IMR-90 (cell line): ENCODE data around the gene TMEM9B. TPM values are rescaled to one million over a fixed set of nuclear protein-coding genes. Genes with fewer than 3 reads are reported as not detected.
A peak's percentile ranks its signal among the peaks of the same experiment; 100 is the strongest.

Experiments
- ATAC-seq: fragments of 200-7000 bp; cut with Tn5 transposase; 2 replicates; pipeline ENCODE4 v1.9.1; 2020; ENCODE audit warnings: low read depth, mild to moderate bottlenecking, moderate library complexity
- BruUV-seq: library from RNA; stranded (reverse); fragments of 400-500 nt; replicated peaks from 2 replicates; lab custom pipeline; 2021; lab: Mats Ljungman, UMichigan
- CTCF ChIA-PET: fragments of 300-600 bp; formaldehyde crosslinking; extraction: SDS; loops from one replicate; lab custom pipeline; 2021; ENCODE audit warnings: antibody characterized with exemption; lab: Yijun Ruan, JAX
- POLR2A ChIA-PET: fragments of 300-600 bp; sonication (Branson Sonifier 250); formaldehyde crosslinking; loops from one replicate; lab custom pipeline; 2022; ENCODE audit warnings: antibody characterized with exemption; ENCODE audit not compliant: unreplicated experiment; lab: Charles Lee
- DNase-seq: peaks from one replicate; pipeline ENCODE4 v3.0.0; 2013
- H2AFZ ChIP-seq: replicated peaks from 2 replicates; pipeline ENCODE3; 2013; ENCODE audit warnings: low read length, mild to moderate bottlenecking; ENCODE audit not compliant: poor library complexity
- H2AK5ac ChIP-seq: 2 replicates; pipeline ENCODE4 v1.6.1; 2013; ENCODE audit warnings: low read depth, low read length, inconsistent platforms
- H2AK9ac ChIP-seq: replicated peaks from 2 replicates; pipeline ENCODE3; 2013; ENCODE audit warnings: mild to moderate bottlenecking, low read depth, low read length, moderate library complexity; ENCODE audit not compliant: poor library complexity
- H2BK120ac ChIP-seq: 2 replicates; pipeline ENCODE4 v1.6.1; 2013; ENCODE audit warnings: low read depth, low read length, inconsistent platforms
- H2BK15ac ChIP-seq: 3 replicates; pipeline ENCODE4 v1.6.1; 2013; ENCODE audit warnings: low read depth, low read length, inconsistent platforms
- H2BK20ac ChIP-seq: 2 replicates; pipeline ENCODE4 v1.6.1; 2013; ENCODE audit warnings: low read depth, mild to moderate bottlenecking, inconsistent platforms, low read length, moderate library complexity
- H2BK5ac ChIP-seq: 2 replicates; pipeline ENCODE4 v1.6.1; 2013; ENCODE audit warnings: mild to moderate bottlenecking, low read depth, low read length, inconsistent platforms; ENCODE audit not compliant: poor library complexity, severe bottlenecking
- H3K14ac ChIP-seq: replicated peaks from 2 replicates; pipeline ENCODE4 v1.6.1; 2013; ENCODE audit warnings: low read depth, low read length, inconsistent platforms
- H3K18ac ChIP-seq: 2 replicates; pipeline ENCODE4 v1.6.1; 2013; ENCODE audit warnings: low read depth, low read length, control low read depth
- H3K23ac ChIP-seq: 2 replicates; pipeline ENCODE4 v1.6.1; 2013; ENCODE audit warnings: low read depth, low read length, inconsistent platforms
- H3K27ac ChIP-seq: 2 replicates; pipeline ENCODE4 v1.5.1; 2013; ENCODE audit warnings: mild to moderate bottlenecking, control low read depth, low read length; ENCODE audit not compliant: insufficient read depth
- H3K27me3 ChIP-seq: 2 replicates; pipeline ENCODE4 v1.6.1; 2013; ENCODE audit warnings: low read length; ENCODE audit not compliant: control insufficient read depth, insufficient read depth
- H3K36me3 ChIP-seq: 2 replicates; pipeline ENCODE4 v1.6.1; 2013; ENCODE audit warnings: low read length, mixed read lengths; ENCODE audit not compliant: control insufficient read depth, insufficient read depth
- H3K4ac ChIP-seq: 2 replicates; pipeline ENCODE4 v1.6.1; 2013; ENCODE audit warnings: low read depth, low read length, inconsistent platforms
- H3K4me1 ChIP-seq: 2 replicates; pipeline ENCODE4 v1.6.1; 2013; ENCODE audit warnings: low read length, mixed read lengths; ENCODE audit not compliant: control insufficient read depth, insufficient read depth
- H3K4me2 ChIP-seq: 2 replicates; pipeline ENCODE4 v1.6.1; 2013; ENCODE audit warnings: low read depth, mild to moderate bottlenecking, control low read depth, low read length, moderate library complexity
- H3K4me3 ChIP-seq: 2 replicates; pipeline ENCODE4 v1.5.1; 2013; ENCODE audit warnings: low read depth, mild to moderate bottlenecking, control low read depth, low read length, moderate library complexity; ENCODE audit not compliant: insufficient read depth
- H3K56ac ChIP-seq: 2 replicates; pipeline ENCODE4 v1.6.1; 2013; ENCODE audit warnings: low read length, inconsistent platforms; ENCODE audit not compliant: insufficient read depth; ENCODE audit errors: extremely low read depth
- H3K79me1 ChIP-seq, 2 experiments: 2 replicates each; pipeline ENCODE4 v1.6.1; 2013; ENCODE audit warnings: low read length in 2 of 2, inconsistent platforms in 1 of 2, low read depth in 1 of 2
- H3K9ac ChIP-seq: 2 replicates; pipeline ENCODE4 v1.6.1; 2013; ENCODE audit warnings: low read depth, low read length, control low read depth
- H3K9me1 ChIP-seq: 2 replicates; pipeline ENCODE4 v1.6.1; 2013; ENCODE audit warnings: low read length, inconsistent platforms; ENCODE audit not compliant: insufficient read depth
- H3K9me3 ChIP-seq: 2 replicates; pipeline ENCODE4 v1.6.1; 2013; ENCODE audit warnings: low read length; ENCODE audit not compliant: control insufficient read depth, insufficient read depth
- H4K20me1 ChIP-seq: 2 replicates; pipeline ENCODE4 v1.6.1; 2013; ENCODE audit warnings: low read length, inconsistent platforms; ENCODE audit not compliant: insufficient read depth
- H4K5ac ChIP-seq: 2 replicates; pipeline ENCODE4 v1.6.1; 2013; ENCODE audit warnings: mild to moderate bottlenecking, low read depth, low read length, control low read depth
- H4K8ac ChIP-seq, 2 experiments: 2 replicates each; pipeline ENCODE4 v1.6.1; 2013; ENCODE audit warnings: low read depth in 2 of 2, low read length in 2 of 2, control low read depth in 1 of 2, inconsistent platforms in 1 of 2
- H4K91ac ChIP-seq: 2 replicates; pipeline ENCODE4 v1.6.1; 2013; ENCODE audit warnings: low read depth, low read length, inconsistent platforms; ENCODE audit not compliant: insufficient read depth
- CEBPB ChIP-seq: IDR thresholded peaks from 2 replicates; pipeline ENCODE4 v1.6.1; 2012; ENCODE audit warnings: low read depth, low read length, improper control_type of control experiment
- ELK1 ChIP-seq: fragments of 150-350 bp; IDR thresholded peaks from 2 replicates; pipeline ENCODE4 v1.6.1; 2016; ENCODE audit warnings: low read depth, mild to moderate bottlenecking, low read length, moderate library complexity, borderline replicate concordance
- MAZ ChIP-seq: IDR thresholded peaks from 2 replicates; pipeline ENCODE4 v1.6.1; 2012; ENCODE audit warnings: low read depth, mild to moderate bottlenecking, low read length, improper control_type of control experiment, moderate library complexity, borderline replicate concordance
- MXI1 ChIP-seq: IDR thresholded peaks from 2 replicates; pipeline ENCODE4 v1.6.1; 2012; ENCODE audit warnings: low read depth, mild to moderate bottlenecking, low read length, moderate library complexity, borderline replicate concordance
- RAD21 ChIP-seq: IDR thresholded peaks from 2 replicates; pipeline ENCODE4 v1.6.1; 2012; ENCODE audit warnings: low read length, improper control_type of control experiment
- RCOR1 ChIP-seq: IDR thresholded peaks from 2 replicates; pipeline ENCODE4 v1.6.1; 2012; ENCODE audit warnings: mild to moderate bottlenecking, low read length, improper control_type of control experiment; ENCODE audit not compliant: insufficient replicate concordance
- RFX5 ChIP-seq: IDR thresholded peaks from 2 replicates; pipeline ENCODE4 v1.8.0; 2012; ENCODE audit warnings: low read depth, mild to moderate bottlenecking, low read length, moderate library complexity
- SMC3 ChIP-seq: fragments of 150-350 bp; IDR thresholded peaks from 2 replicates; pipeline ENCODE4 v1.6.1; 2016; ENCODE audit warnings: low read depth, mild to moderate bottlenecking, antibody characterized with exemption, low read length, moderate library complexity
- USF2 ChIP-seq: fragments of 150-350 bp; IDR thresholded peaks from 2 replicates; pipeline ENCODE4 v1.6.1; 2017; ENCODE audit warnings: mild to moderate bottlenecking, antibody characterized with exemption, low read length, low read depth
- WGBS, 2 experiments: methylation state at CpG; one replicate each; pipeline versions ENCODE4 v1.1.5 to v1.1.7; 2013; ENCODE audit warnings: missing lambda C conversion rate in 2 of 2; ENCODE audit not compliant: insufficient read length in 1 of 2; ENCODE audit errors: extremely low coverage in 2 of 2; 5-methylcytosine and 5-hydroxymethylcytosine counted together
- dilution Hi-C: fragments of 300-500 bp; cut with HindIII; formaldehyde crosslinking; loops from one replicate; pipeline ENCODE4 v1.14.3; 2018; ENCODE audit warnings: low sequenced_read_pairs; ENCODE audit not compliant: unreplicated experiment
- in situ Hi-C: fragments of 300-500 bp; cut with MboI; formaldehyde crosslinking; loops from 3 replicates; pipeline ENCODE4 v1.14.3; 2019; ENCODE audit warnings: low sequenced_read_pairs, inconsistent platforms, mixed read lengths
- intact Hi-C: fragments of 100-400 bp; cut with micrococcal nuclease; formaldehyde crosslinking; loops from 2 replicates; pipeline ENCODE4 v1.10.0; 2022
- polyA plus RNA-seq, 3 experiments: library from polyadenylated mRNA; depleted of rRNA; stranded (reverse); fragments of >200 nt; gene quantifications; 2 replicates each; pipeline ENCODE4 v1.2.3, GENCODE V29; 2012; ENCODE audit warnings: low replicate concordance in 1 of 3
- total RNA-seq: library from RNA; depleted of rRNA; stranded (reverse); fragments of >200 nt; gene quantifications from 2 replicates; pipeline ENCODE4 v1.2.3, GENCODE V29; 2012
- TF ChIP-seq, protein P1 (sequence below): conservative IDR thresholded peaks from 2 replicates; pipeline ENCODE4 v1.5.1; 2012; ENCODE audit warnings: mild to moderate bottlenecking, low read depth, low read length, improper control_type of control experiment

TMEM9B gene
- total and polyA plus RNA-seq, 2 of the 4 experiments (the other 2 are of a cell fraction) = 24.6 to 25.6 TPM

- TF ChIP-seq USF2 (no peak), MXI1 (no peak), RCOR1 (no peak), RFX5 (no peak)
These were observed 35.1 kb downstream of the TMEM9B start (continued) for GRCh38 chr11:8928981-8929615.

GRCh38 chr11:8928205-8928604 is 36.0 kb downstream of the TMEM9B start:
- no peak overlapping the region for H3K9ac ChIP-seq
- H3K4me3 ChIP-seq = no peak overlapping the region
- WGBS, 2 experiments = 100% methylated on average over 1 of the region's 4 CpGs; no CpG with 5 or more reads in 1 of the 2 experiments
- CTCF ChIA-PET = no interaction called here
- H4K5ac ChIP-seq = no peak overlapping the region
- peak overlapping the region; percentile 56; the same call in 1 of the 2 replicates for H3K4ac ChIP-seq
- peaks cover 10% of the 10 kb centered on the region for H3K4me1 ChIP-seq
- H2BK5ac ChIP-seq = no peak overlapping the region
- H3K79me1 ChIP-seq = no peaks in the 10 kb centered on the region
- no TSS peak for BruUV-seq
- H3K36me3 ChIP-seq = peaks cover under 1% of the 10 kb centered on the region; the same call in 1 of the 2 replicates
- intact Hi-C loops = no loop called here
- dilution Hi-C loops = no loop called here
- H4K20me1 ChIP-seq = no peaks in the 10 kb centered on the region
- H2BK15ac ChIP-seq = no peak overlapping the region
- peaks cover 18% of the 10 kb centered on the region; the same call in 1 of the 2 replicates for H3K9me1 ChIP-seq
- H2BK120ac ChIP-seq = no peak overlapping the region
- POLR2A ChIA-PET = no interaction called here
- H4K91ac ChIP-seq = no peak overlapping the region
- H3K9me3 ChIP-seq = no peaks in the 10 kb centered on the region
- no peak overlapping the region for H3K23ac ChIP-seq
- no peak for ATAC-seq
- H2AFZ ChIP-seq = no peak overlapping the region
- no peak for DNase-seq
- H3K56ac ChIP-seq = no peak overlapping the region
- no peak overlapping the region for H4K8ac ChIP-seq
- no peak overlapping the region for H3K27ac ChIP-seq
- no peak overlapping the region for H3K4me2 ChIP-seq
- H3K18ac ChIP-seq = no peak overlapping the region
- H3K27me3 ChIP-seq = no peaks in the 10 kb centered on the region
- peak overlapping the region; percentile 65; the same call in 1 of the 2 replicates for H2AK5ac ChIP-seq
- in situ Hi-C loops = no loop called here
- H3K14ac ChIP-seq = 0 out of 2 replicates have a peak overlapping the region, but pooled peaks have one; percentile 9
- no peak overlapping the region for H2BK20ac ChIP-seq
- H2AK9ac ChIP-seq = peak overlapping the region; percentile 3
- TF ChIP-seq MAZ (no peak), CEBPB (no peak), RCOR1 (no peak), RAD21 (no peak), ELK1 (no peak), SMC3 (no peak), RFX5 (no peak), USF2 (no peak)
- TF ChIP-seq, protein P1, sequence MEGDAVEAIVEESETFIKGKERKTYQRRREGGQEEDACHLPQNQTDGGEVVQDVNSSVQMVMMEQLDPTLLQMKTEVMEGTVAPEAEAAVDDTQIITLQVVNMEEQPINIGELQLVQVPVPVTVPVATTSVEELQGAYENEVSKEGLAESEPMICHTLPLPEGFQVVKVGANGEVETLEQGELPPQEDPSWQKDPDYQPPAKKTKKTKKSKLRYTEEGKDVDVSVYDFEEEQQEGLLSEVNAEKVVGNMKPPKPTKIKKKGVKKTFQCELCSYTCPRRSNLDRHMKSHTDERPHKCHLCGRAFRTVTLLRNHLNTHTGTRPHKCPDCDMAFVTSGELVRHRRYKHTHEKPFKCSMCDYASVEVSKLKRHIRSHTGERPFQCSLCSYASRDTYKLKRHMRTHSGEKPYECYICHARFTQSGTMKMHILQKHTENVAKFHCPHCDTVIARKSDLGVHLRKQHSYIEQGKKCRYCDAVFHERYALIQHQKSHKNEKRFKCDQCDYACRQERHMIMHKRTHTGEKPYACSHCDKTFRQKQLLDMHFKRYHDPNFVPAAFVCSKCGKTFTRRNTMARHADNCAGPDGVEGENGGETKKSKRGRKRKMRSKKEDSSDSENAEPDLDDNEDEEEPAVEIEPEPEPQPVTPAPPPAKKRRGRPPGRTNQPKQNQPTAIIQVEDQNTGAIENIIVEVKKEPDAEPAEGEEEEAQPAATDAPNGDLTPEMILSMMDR = no peak
